ENCODE results near the gene HDAC4. TPM values are rescaled to one million over a fixed set of nuclear protein-coding genes. Genes with fewer than 3 reads are reported as not detected.
A peak's percentile ranks its signal among the peaks of the same experiment; 100 is the strongest.
"Not testable (repeated sequence)": the region's sequence is repeated elsewhere in the genome, so short reads cannot be mapped to it uniquely, and the experiment has no call there.

Gene HDAC4
- total RNA-seq, result 10 to 100 TPM; 22.8 to 98.8 (median 28.1) TPM
- polyA plus RNA-seq, result 1 to 10 TPM; 1.7 to 3.7 (median 3.6) TPM
- long read RNA-seq, donor 1, result 0 reads
- long read RNA-seq, donor 2, result 0 reads
- long read RNA-seq, donor 3, result 0 reads
- long read RNA-seq, donor 4, result 0 reads
- long read RNA-seq, donor 5, result 0 reads
- long read RNA-seq, donor 6, result 0 reads
- long read RNA-seq, donor 7, result 0 reads
- long read RNA-seq, donor 8, result 0 reads
- long read RNA-seq, donor 9, result 0 reads
- long read RNA-seq, donor 10, result 0 reads

DNA sequence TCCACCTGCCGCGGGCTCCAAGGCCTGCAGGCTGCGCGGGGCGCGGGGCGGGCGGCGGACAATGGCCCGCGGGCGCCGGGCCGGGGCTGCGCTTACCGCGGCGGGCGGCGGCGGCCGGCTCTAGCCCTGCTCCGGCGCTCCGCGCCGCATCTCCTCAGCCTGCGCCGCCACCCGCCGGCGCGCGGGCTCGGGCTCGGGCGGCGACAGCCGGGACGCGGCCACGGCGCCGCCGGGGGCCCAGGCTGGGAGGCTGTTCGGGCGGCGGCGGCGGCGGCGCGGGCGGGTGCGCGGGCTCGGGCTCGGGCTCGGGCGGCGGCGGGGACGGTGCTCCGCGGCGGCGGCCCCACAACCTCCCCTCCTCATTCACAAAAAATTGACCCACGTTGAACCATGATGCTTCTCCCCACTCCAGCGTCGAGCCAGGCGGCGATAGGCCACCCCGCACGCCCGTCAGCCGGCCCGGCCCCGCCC, at the start of gene HDAC4:
TSS of gene HDAC4 (minus strand) at position 425 of the 471 bp plus-strand sequence. CDS start 48,321 bp downstream, outside the sequence.
- Histone ChIP-seq H3K27ac (peak within 1 kb of the TSS; percentile 96 to 100 (median 100)), H3K27me3 (no peaks in the 10 kb centered on the region), H3K4me3 (peak within 1 kb of the TSS; percentile 70 to 73 (median 72)), H3K4me1 (peaks cover 11 to 51% (median 38%) of the 10 kb centered on the region in 4 donors), H3K9me3 (no peaks in the 10 kb centered on the region), H3K36me3 (no peaks in the 10 kb centered on the region)
- intact Hi-C loops (cut with DNase I; ENCODE audit: low total_unique reads), result no loop called here
- TF ChIP-seq EP300 (IDR thresholded peaks at IDR 0.05) (no peak), POLR2AphosphoS5 (IDR thresholded peaks at IDR 0.05) (peak; percentile 7 to 83 (median 62))
- 0 to 2% (median 0%) methylated on average over 9 to 78 of the region's 78 CpGs; no CpG with 5 or more reads in 1 of the 5 donors for WGBS, 5 donors
- DNase-seq, result no peak

DNA sequence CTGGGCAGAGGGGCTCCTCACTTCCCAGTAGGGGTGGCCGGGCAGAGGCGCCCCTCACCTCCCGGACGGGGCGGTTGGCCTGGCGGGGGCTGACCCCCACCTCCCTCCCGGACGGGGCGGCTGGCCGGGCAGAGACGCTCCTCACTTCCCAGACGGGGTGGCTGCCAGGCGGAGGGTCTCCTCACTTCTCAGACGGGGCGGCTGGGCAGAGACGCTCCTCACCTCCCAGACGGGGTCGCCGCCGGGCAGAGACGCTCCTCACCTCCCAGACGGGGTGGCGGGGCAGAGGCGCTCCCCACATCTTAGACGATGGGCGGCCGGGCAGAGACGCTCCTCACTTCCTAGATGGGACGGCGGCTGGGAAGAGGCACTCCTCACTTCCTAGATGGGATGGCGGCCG, 48.6 kb upstream of the HDAC4 start:
- H3K4me3 ChIP-seq; intact Hi-C loops (cut with DNase I; ENCODE audit: low total_unique reads); H3K27me3 ChIP-seq; DNase-seq; H3K27ac ChIP-seq; H3K36me3 ChIP-seq: not testable (repeated sequence)
- Histone ChIP-seq H3K4me1 (peaks cover 0 to 19% (median 11%) of the 10 kb centered on the region in 4 donors), H3K9me3 (peaks cover 0 to 11% (median 9%) of the 10 kb centered on the region in 4 donors)
- 96 to 98% (median 97%) methylated on average over 13 to 32 of the region's 32 CpGs for WGBS, 5 donors

DNA sequence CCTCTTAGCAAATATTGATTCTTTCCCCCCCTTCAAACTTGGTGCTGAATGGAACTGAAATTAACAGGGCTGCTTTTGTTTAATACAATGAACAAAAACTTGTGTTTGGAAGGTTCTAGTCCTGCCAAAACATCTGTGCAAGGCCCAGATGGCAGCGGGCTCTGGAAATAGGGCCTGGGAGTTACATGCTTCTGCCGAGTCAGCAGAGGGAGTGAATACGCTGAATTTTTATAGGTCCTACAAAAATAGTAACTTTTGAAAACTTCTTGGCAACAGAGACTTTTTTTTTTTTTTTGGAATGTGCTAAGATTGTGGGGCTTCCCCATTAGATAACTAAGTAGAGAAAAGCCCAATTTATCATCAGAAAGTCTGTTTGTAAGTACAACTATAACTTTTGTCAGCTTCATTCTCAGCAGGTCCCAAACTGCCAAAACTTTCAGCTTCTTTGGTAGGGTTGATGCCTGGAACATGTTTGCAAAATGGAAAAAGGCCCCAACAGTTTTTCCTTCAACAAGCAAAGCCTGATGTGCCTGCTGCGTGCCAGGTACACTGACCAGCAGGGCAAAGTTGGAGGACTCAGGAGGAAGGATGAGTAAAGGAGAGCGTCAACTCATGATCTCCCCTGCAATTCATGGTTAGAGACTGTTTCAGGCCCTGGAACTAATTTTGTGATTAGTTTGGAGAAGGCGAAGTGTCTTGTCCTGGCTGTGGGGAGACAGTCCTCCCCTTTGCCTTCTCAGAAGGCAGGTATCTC, 45.1 kb upstream of the HDAC4 start:
- H3K9me3 ChIP-seq, result no peaks in the 10 kb centered on the region
- peak in 1 of 2 donors; percentile 77 for DNase-seq
- no peak overlapping the region for H3K4me3 ChIP-seq
- WGBS, 5 donors, result 61 to 69% (median 67%) methylated on average over 6 of the region's 6 CpGs
- TF ChIP-seq POLR2AphosphoS5 (IDR thresholded peaks at IDR 0.05), result no peak
- TF ChIP-seq POLR2A (IDR thresholded peaks at IDR 0.05), result no peak
- TF ChIP-seq EP300 (IDR thresholded peaks at IDR 0.05), result no peak
- TF ChIP-seq, protein P1, sequence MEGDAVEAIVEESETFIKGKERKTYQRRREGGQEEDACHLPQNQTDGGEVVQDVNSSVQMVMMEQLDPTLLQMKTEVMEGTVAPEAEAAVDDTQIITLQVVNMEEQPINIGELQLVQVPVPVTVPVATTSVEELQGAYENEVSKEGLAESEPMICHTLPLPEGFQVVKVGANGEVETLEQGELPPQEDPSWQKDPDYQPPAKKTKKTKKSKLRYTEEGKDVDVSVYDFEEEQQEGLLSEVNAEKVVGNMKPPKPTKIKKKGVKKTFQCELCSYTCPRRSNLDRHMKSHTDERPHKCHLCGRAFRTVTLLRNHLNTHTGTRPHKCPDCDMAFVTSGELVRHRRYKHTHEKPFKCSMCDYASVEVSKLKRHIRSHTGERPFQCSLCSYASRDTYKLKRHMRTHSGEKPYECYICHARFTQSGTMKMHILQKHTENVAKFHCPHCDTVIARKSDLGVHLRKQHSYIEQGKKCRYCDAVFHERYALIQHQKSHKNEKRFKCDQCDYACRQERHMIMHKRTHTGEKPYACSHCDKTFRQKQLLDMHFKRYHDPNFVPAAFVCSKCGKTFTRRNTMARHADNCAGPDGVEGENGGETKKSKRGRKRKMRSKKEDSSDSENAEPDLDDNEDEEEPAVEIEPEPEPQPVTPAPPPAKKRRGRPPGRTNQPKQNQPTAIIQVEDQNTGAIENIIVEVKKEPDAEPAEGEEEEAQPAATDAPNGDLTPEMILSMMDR (IDR thresholded peaks at IDR 0.05), result no peak
- no peaks in the 10 kb centered on the region for H3K36me3 ChIP-seq
- H3K27me3 ChIP-seq, result peaks cover 0 to 34% (median 5%) of the 10 kb centered on the region in 3 donors
- intact Hi-C loops (cut with DNase I; ENCODE audit: low total_unique reads), result no loop called here
- peak overlapping the region in 2 of 5 donors; percentile 1 to 32 for H3K27ac ChIP-seq
- H3K4me1 ChIP-seq, result peaks cover 0 to 30% (median 17%) of the 10 kb centered on the region in 4 donors

DNA sequence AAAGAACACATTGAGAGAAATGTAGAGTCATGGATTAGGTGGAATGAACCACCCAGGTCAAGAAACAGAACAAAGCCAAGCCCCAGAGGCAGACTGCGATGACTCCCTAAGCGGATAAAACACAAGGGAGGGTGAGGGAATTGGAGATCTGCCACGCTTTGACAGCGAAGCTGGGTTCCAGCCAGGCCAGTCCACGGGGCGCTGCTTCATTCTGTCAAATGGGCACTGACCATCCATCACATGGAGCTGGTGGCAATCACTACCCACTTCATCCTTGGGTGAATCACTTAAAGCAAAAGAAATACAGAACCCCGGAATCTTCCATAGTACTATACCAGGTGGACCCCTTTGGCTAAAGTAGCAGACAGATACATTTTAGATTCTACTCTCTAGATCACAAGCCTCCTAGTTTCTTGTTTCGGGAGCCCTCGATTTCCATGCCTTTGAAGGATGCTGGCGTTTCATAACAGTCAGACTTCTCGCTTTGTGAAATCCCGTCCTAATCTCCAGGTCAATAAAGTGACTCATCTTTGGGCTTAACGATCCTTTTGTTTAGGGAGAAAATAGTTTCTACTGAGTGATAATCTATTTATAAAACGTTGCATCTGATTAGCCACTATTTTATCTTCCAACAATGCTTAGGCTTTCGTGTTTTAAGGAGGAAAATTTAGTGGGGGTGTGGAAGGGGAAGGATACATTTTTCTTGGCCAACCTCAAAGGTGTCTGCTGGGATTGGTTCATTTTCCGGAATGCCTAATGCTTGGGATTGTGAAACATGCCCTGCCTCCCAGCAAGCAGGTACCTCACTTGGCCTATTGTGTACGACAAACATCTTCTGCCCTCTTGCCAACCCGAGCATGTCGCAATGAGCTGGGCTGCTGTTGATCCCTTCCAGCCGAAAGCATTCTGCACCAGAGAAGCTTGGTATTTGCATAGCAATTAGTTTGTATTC, 44.1 kb upstream of the HDAC4 start:
- Histone ChIP-seq H3K27me3 (peaks cover 0 to 45% (median 15%) of the 10 kb centered on the region in 3 donors), H3K9me3 (no peaks in the 10 kb centered on the region), H3K4me1 (peaks cover 0 to 40% (median 26%) of the 10 kb centered on the region in 4 donors), H3K36me3 (no peaks in the 10 kb centered on the region), H3K27ac (peak overlapping the region in 1 of 5 donors; percentile 1), H3K4me3 (no peak overlapping the region)
- DNase-seq, result peak in 1 of 2 donors; percentile 41
- TF ChIP-seq POLR2A (IDR thresholded peaks at IDR 0.05) (no peak), EP300 (IDR thresholded peaks at IDR 0.05) (no peak), POLR2AphosphoS5 (IDR thresholded peaks at IDR 0.05) (no peak)
- TF ChIP-seq, protein P1 (IDR thresholded peaks at IDR 0.05), result no peak
- WGBS, 5 donors, result 59 to 72% (median 62%) methylated on average over 20 of the region's 20 CpGs
- intact Hi-C loops (cut with DNase I; ENCODE audit: low total_unique reads), result no loop called here

Data from stomach (tissue), 19 donors.